HFF-Myc (cell line): ENCODE data around the gene PTPRN2.

Experiments
- DNase-seq: peaks from one replicate; pipeline ENCODE4 v3.0.0-alpha.2; 2011; ENCODE audit warnings: low read depth; ENCODE audit errors: extremely low read depth
- H3K4me3 ChIP-seq: replicated peaks from 2 replicates; pipeline ENCODE4 v1.5.1; 2011; ENCODE audit warnings: low read depth, mild to moderate bottlenecking, control low read depth, low read length
- CTCF ChIP-seq: IDR thresholded peaks from 2 replicates; pipeline ENCODE4 v1.5.1; 2012; ENCODE audit warnings: mild to moderate bottlenecking, low read depth, low read length, control low read depth; ENCODE audit errors: missing control alignments

Gene PTPRN2

GRCh38 chr7:158570449-158571170 lies 17.0 kb downstream of the PTPRN2 start:
- no peak overlapping the region for H3K4me3 ChIP-seq
- no peak for DNase-seq

GRCh38 chr7:158569858-158570323 lies 17.7 kb downstream of the PTPRN2 start:
- no peak overlapping the region for H3K4me3 ChIP-seq
- TF ChIP-seq CTCF, result no peak
- no peak for DNase-seq

More at GRCh38 chr7:158570449-158571170, 17.0 kb downstream of the PTPRN2 start:
- no peak for TF ChIP-seq CTCF

- no peak overlapping the region for H3K4me3 ChIP-seq
- no peak for TF ChIP-seq CTCF
- DNase-seq, result no peak
These were observed 18.4 kb downstream of the PTPRN2 start for GRCh38 chr7:158568974-158569857.

GRCh38 chr7:158567153-158567603 lies 20.4 kb downstream of the PTPRN2 start:
- DNase-seq, result no peak
- TF ChIP-seq CTCF, result no peak

GRCh38 chr7:158564663-158565035 lies 23.0 kb downstream of the PTPRN2 start:
- DNase-seq, result no peak
- no peak overlapping the region for H3K4me3 ChIP-seq
- TF ChIP-seq CTCF, result no peak

More at GRCh38 chr7:158567153-158567603, 20.4 kb downstream of the PTPRN2 start:
- no peak overlapping the region for H3K4me3 ChIP-seq

- no peak for DNase-seq
- no peak for TF ChIP-seq CTCF
- no peak overlapping the region for H3K4me3 ChIP-seq
These were observed 23.5 kb downstream of the PTPRN2 start for GRCh38 chr7:158563911-158564662.
